Activated CD8-positive, alpha-beta T cell treated with anti-CD3 and anti-CD28 coated beads for 36 hours (primary cell): ENCODE results near the gene KLHL29. TPM values are rescaled to one million over a fixed set of nuclear protein-coding genes. Genes with fewer than 3 reads are reported as not detected.

Experiments used
- ATAC-seq: fragments of 200-7000 bp; cut with Tn5 transposase; one replicate; pipeline ENCODE4 v1.10.0; 2021; ENCODE audit warnings: mild to moderate bottlenecking, moderate library complexity
- CTCF ChIA-PET: fragments of 350-600 bp; sonication (Branson Sonifier 250); formaldehyde crosslinking; loops from one replicate; lab custom pipeline; 2021; ENCODE audit warnings: antibody characterized with exemption; lab: Charles Lee
- POLR2A ChIA-PET: fragments of 350-600 bp; sonication (Branson Sonifier 250); formaldehyde crosslinking; loops from one replicate; lab custom pipeline; 2021; ENCODE audit warnings: antibody characterized with exemption; lab: Charles Lee
- DNase-seq: peaks from one replicate; pipeline ENCODE4 v3.0.0-alpha.2; 2020
- H3K27ac Mint-ChIP-seq: one replicate; pipeline ENCODE4 v1.8.0; 2021; ENCODE audit warnings: mild to moderate bottlenecking, mixed read lengths
- H3K27me3 Mint-ChIP-seq: one replicate; pipeline ENCODE4 v1.8.0; 2021; ENCODE audit warnings: mixed read lengths
- H3K36me3 Mint-ChIP-seq: one replicate; pipeline ENCODE4 v1.8.0; 2021; ENCODE audit warnings: low read depth, mixed read lengths
- H3K4me1 Mint-ChIP-seq: one replicate; pipeline ENCODE4 v1.8.0; 2021; ENCODE audit warnings: low read depth, mixed read lengths
- H3K4me3 Mint-ChIP-seq: one replicate; pipeline ENCODE4 v1.8.0; 2021; ENCODE audit warnings: mild to moderate bottlenecking, moderate library complexity, mixed read lengths
- H3K9me3 Mint-ChIP-seq: one replicate; pipeline ENCODE4 v1.8.0; 2021; ENCODE audit warnings: mixed read lengths
- intact Hi-C: fragments of 100-400 bp; cut with micrococcal nuclease; formaldehyde crosslinking; loops from one replicate; pipeline ENCODE4 v1.10.0; 2022
- total RNA-seq, 2 experiments: library from RNA; stranded (reverse); gene quantifications; one replicate each; pipeline ENCODE4 v1.2.3, GENCODE V29; 2021
- TF ChIP-seq, protein P1 (sequence below): fragments of 200-600 bp; IDR thresholded peaks from one replicate; pipeline ENCODE4 v1.8.0; 2022; ENCODE audit warnings: antibody characterized with exemption, mild to moderate bottlenecking

KLHL29 gene
- total RNA-seq, 2 experiments from 2014 or later, result 1.0 to 1.2 TPM

GRCh38 chr2:23430263-23430662, 45.3 kb downstream of the KLHL29 start:
- Mint-ChIP-seq H3K27me3 (peaks cover 10% of the 10 kb centered on the region), H3K4me1 (no peaks in the 10 kb centered on the region), H3K36me3 (no peaks in the 10 kb centered on the region), H3K4me3 (no peak overlapping the region), H3K9me3 (no peaks in the 10 kb centered on the region), H3K27ac (no peak overlapping the region)
- no peak for DNase-seq
- TF ChIP-seq, protein P1, sequence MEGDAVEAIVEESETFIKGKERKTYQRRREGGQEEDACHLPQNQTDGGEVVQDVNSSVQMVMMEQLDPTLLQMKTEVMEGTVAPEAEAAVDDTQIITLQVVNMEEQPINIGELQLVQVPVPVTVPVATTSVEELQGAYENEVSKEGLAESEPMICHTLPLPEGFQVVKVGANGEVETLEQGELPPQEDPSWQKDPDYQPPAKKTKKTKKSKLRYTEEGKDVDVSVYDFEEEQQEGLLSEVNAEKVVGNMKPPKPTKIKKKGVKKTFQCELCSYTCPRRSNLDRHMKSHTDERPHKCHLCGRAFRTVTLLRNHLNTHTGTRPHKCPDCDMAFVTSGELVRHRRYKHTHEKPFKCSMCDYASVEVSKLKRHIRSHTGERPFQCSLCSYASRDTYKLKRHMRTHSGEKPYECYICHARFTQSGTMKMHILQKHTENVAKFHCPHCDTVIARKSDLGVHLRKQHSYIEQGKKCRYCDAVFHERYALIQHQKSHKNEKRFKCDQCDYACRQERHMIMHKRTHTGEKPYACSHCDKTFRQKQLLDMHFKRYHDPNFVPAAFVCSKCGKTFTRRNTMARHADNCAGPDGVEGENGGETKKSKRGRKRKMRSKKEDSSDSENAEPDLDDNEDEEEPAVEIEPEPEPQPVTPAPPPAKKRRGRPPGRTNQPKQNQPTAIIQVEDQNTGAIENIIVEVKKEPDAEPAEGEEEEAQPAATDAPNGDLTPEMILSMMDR, result no peak
- CTCF ChIA-PET, result no interaction called here
- intact Hi-C loops, result no loop called here
- POLR2A ChIA-PET, result no interaction called here
- ATAC-seq, result no peak

- POLR2A ChIA-PET, result no interaction called here
- H3K36me3 Mint-ChIP-seq, result no peaks in the 10 kb centered on the region
- H3K9me3 Mint-ChIP-seq, result no peaks in the 10 kb centered on the region
- H3K4me1 Mint-ChIP-seq, result peaks cover 9% of the 10 kb centered on the region
- TF ChIP-seq, protein P1, result no peak
- H3K27ac Mint-ChIP-seq, result no peak overlapping the region
- ATAC-seq (no peak), DNase-seq (no peak)
- intact Hi-C loops, result no loop called here
- CTCF ChIA-PET, result no interaction called here
- H3K4me3 Mint-ChIP-seq, result no peak overlapping the region
- peaks cover 24% of the 10 kb centered on the region for H3K27me3 Mint-ChIP-seq
Observed at GRCh38 chr2:23432531-23432930, 47.6 kb downstream of the KLHL29 start.

DNA sequence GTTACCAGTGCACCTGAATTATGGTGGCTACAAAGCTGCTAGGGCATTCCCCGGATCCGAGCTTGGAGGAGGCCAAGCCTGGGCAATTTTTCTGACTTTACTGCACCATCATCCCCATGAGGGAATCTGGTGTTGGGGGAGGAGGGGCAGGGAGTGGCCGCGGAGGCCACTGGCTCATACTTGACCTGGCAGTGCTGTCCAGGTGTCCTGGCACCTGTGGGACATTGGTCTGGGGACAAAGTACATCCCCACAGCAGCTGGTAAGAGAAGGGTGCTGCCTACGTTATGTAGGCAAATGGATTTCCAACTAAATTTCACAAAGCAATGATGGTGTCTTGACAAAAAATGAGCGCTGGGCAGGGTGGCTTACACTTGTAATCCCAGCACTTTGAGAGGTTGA, 48.3 kb downstream of the KLHL29 start:
- Mint-ChIP-seq H3K27ac (no peak overlapping the region), H3K9me3 (no peaks in the 10 kb centered on the region), H3K36me3 (no peaks in the 10 kb centered on the region), H3K27me3 (peaks cover 24% of the 10 kb centered on the region), H3K4me3 (no peak overlapping the region), H3K4me1 (peaks cover 9% of the 10 kb centered on the region)
- TF ChIP-seq, protein P1, result no peak
- intact Hi-C loops, result no loop called here
- ATAC-seq (no peak), DNase-seq (no peak)
- CTCF ChIA-PET, result no interaction called here
- POLR2A ChIA-PET, result no interaction called here

GRCh38 chr2:23434721-23435121, 49.7 kb downstream of the KLHL29 start:
- H3K27me3 Mint-ChIP-seq, result peaks cover 24% of the 10 kb centered on the region

GRCh38 chr2:23435250-23436035, 50.5 kb downstream of the KLHL29 start:
- ChIA-PET POLR2A (interaction anchor here (0.8 kb wide), 1 partner anchor 25 kb away, joined by 3 read pairs; no protein-coding TSS in a partner anchor), CTCF (interaction anchor here (1.5 kb wide), 1 partner anchor 131 kb away, joined by 5 read pairs; no protein-coding TSS in a partner anchor)
- intact Hi-C loops, result no loop called here
- Mint-ChIP-seq H3K9me3 (no peaks in the 10 kb centered on the region), H3K27ac (no peak overlapping the region), H3K36me3 (no peaks in the 10 kb centered on the region), H3K4me3 (no peak overlapping the region), H3K4me1 (peaks cover 9% of the 10 kb centered on the region), H3K27me3 (peaks cover 24% of the 10 kb centered on the region)
- DNase-seq (no peak), ATAC-seq (no peak)
- TF ChIP-seq, protein P1, result no peak

More at GRCh38 chr2:23434721-23435121, 49.7 kb downstream of the KLHL29 start:
- Mint-ChIP-seq H3K9me3 (no peaks in the 10 kb centered on the region), H3K4me3 (no peak overlapping the region), H3K36me3 (no peaks in the 10 kb centered on the region), H3K4me1 (peaks cover 9% of the 10 kb centered on the region), H3K27ac (no peak overlapping the region)
- ChIA-PET POLR2A (no interaction called here), CTCF (no interaction called here)
- DNase-seq, result no peak
- TF ChIP-seq, protein P1, result no peak
- no peak for ATAC-seq
- intact Hi-C loops, result no loop called here
